MCF 10A (cell line): ENCODE data around the gene HIGD2A. TPM values are rescaled to one million over a fixed set of nuclear protein-coding genes. Genes with fewer than 3 reads are reported as not detected.
A peak's percentile ranks its signal among the peaks of the same experiment; 100 is the strongest.

Experiments
- BruUV-seq: library from RNA; stranded (reverse); fragments of 400-500 nt; replicated peaks from 2 replicates; lab custom pipeline; 2021; lab: Mats Ljungman, UMichigan
- CTCF ChIA-PET: fragments of 300-600 bp; sonication (Branson Sonifier 250); formaldehyde crosslinking; extraction: SDS; loops from one replicate; lab custom pipeline; 2021; ENCODE audit warnings: antibody characterized with exemption, inconsistent platforms; lab: Yijun Ruan, JAX
- POLR2A ChIA-PET: fragments of 300-600, 350-650 bp; sonication (Branson Sonifier 250); formaldehyde crosslinking; extraction: SDS; loops from one replicate; lab custom pipeline; 2020; ENCODE audit warnings: antibody characterized with exemption, inconsistent platforms; lab: Yijun Ruan, JAX
- DNase-seq: peaks from one replicate; pipeline ENCODE4 v3.0.0-alpha.2; 2018; ENCODE audit not compliant: unreplicated experiment
- H3K27ac Mint-ChIP-seq: one replicate; pipeline ENCODE4 v1.8.0; 2022; ENCODE audit warnings: mild to moderate bottlenecking, low read depth, mixed read lengths; ENCODE audit not compliant: unreplicated experiment
- H3K27me3 Mint-ChIP-seq: one replicate; pipeline ENCODE4 v1.8.0; 2022; ENCODE audit warnings: mixed read lengths; ENCODE audit not compliant: insufficient read depth, unreplicated experiment
- H3K36me3 Mint-ChIP-seq: one replicate; pipeline ENCODE4 v1.8.0; 2022; ENCODE audit warnings: mild to moderate bottlenecking, moderate library complexity, mixed read lengths; ENCODE audit not compliant: insufficient read depth, unreplicated experiment
- H3K4me1 Mint-ChIP-seq: one replicate; pipeline ENCODE4 v1.8.0; 2022; ENCODE audit warnings: mixed read lengths; ENCODE audit not compliant: insufficient read depth, unreplicated experiment
- H3K4me3 Mint-ChIP-seq: one replicate; pipeline ENCODE4 v1.8.0; 2022; ENCODE audit warnings: mild to moderate bottlenecking, moderate library complexity, mixed read lengths; ENCODE audit not compliant: unreplicated experiment
- H3K9me3 Mint-ChIP-seq: one replicate; pipeline ENCODE4 v1.8.0; 2022; ENCODE audit warnings: mixed read lengths; ENCODE audit not compliant: unreplicated experiment
- CTCF ChIP-seq: fragments of 200-600 bp; IDR thresholded peaks from one replicate; pipeline ENCODE4 v1.8.0; 2022; ENCODE audit warnings: antibody characterized with exemption, mild to moderate bottlenecking; ENCODE audit not compliant: unreplicated experiment
- intact Hi-C: fragments of 100-400 bp; cut with micrococcal nuclease; formaldehyde crosslinking; loops from 2 replicates; pipeline ENCODE4 v1.14.1; 2022
- total RNA-seq: library from RNA; stranded (reverse); gene quantifications from 2 replicates; pipeline ENCODE4 v1.2.3, GENCODE V29; 2022

HIGD2A gene
- total RNA-seq, 1 experiment from 2014 or later, result 196 TPM

DNA sequence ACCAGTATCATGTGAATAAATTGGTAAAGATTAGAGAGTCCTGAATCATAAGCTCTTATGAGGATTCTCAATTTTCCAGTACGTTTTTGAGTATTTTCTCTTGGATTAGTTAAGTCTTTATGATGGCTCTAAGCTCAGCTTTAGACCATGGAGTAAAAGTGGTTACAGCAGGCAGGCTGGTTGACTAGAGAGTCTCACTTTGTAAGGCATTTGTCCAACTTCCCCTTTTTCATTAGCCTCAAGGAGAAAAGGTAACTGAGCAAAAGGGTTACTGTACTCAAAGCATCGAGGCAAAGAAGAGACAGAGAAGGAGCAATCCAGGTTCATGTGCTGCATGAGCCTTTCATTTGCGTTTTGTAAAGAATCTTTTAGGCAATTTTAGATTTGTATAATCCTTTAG lies 8.7 kb upstream of the HIGD2A start:
- Mint-ChIP-seq H3K36me3 (peaks cover 60% of the 10 kb centered on the region), H3K9me3 (no peaks in the 10 kb centered on the region), H3K4me3 (no peak overlapping the region), H3K27me3 (no peaks in the 10 kb centered on the region), H3K27ac (no peak overlapping the region), H3K4me1 (no peaks in the 10 kb centered on the region)
- DNase-seq, result no peak
- TF ChIP-seq CTCF, result no peak
- no TSS peak for BruUV-seq
- CTCF ChIA-PET, result interaction anchor here (0.6 kb wide), 1 partner anchor 32 kb away, joined by 3 read pairs; no protein-coding TSS in a partner anchor
- POLR2A ChIA-PET, result interaction anchor here (1.7 kb wide), 1 partner anchor 8 kb away, joined by 4 read pairs; the partner anchor contains the start of genes HIGD2A and NOP16
- intact Hi-C loops, result loop anchor here (10.0 kb wide), 1 partner anchor 565 kb away; no protein-coding TSS in a partner anchor

DNA sequence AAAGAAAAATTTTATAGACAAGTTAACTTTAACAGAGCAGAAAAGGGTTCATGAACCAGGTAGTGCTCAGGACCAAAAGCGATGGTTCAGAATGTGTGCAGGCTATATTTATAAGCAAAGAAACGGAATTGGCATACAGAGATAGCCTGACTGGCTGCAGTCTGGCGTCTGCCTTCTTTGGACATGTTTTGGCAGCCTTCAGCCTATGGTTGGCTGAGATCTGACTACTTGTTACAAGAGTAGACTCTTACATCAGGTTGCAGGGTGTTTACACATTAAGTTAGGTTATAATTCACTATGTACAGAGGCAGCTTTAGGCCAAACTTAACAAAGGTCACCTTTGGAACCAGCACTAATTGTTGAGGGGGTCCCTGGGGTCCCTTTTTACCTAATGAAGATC lies 7.1 kb upstream of the HIGD2A start:
- Mint-ChIP-seq H3K27me3 (no peaks in the 10 kb centered on the region), H3K4me3 (no peak overlapping the region), H3K27ac (no peak overlapping the region), H3K36me3 (peaks cover 74% of the 10 kb centered on the region), H3K4me1 (peaks cover 12% of the 10 kb centered on the region), H3K9me3 (no peaks in the 10 kb centered on the region)
- DNase-seq, result no peak
- intact Hi-C loops, result loop anchor here (10.0 kb wide), 1 partner anchor 567 kb away; no protein-coding TSS in a partner anchor
- ChIA-PET POLR2A (no interaction called here), CTCF (interaction anchor here (0.8 to 1.0 kb wide), 2 partner anchors 20 to 24 kb away, joined by 3 to 4 read pairs; partner anchors contain the start of gene KIAA1191)
- BruUV-seq, result no TSS peak
- no peak for TF ChIP-seq CTCF

DNA sequence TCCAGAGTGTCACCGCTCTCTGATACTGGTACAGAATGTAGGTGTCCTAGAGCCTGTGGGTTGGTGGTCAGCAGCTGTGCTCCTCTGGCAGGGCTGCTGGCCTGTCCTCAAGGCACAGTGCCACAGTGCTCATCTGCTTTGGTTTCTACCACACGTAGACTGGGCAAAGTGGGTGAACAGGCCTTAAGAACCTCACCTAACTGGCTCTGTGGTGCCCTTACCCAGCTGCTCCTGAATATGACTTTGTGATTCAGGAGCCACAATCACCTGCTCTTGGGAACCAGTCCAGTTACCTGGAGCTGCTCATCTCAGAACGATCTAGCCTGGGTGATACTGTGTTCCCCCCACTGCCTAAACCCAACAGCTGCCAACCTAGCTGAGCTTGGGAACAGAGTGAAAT lies 6.6 kb upstream of the HIGD2A start:
- no TSS peak for BruUV-seq

GRCh38 chr5:176382721-176383120 lies 5.8 kb upstream of the HIGD2A start:
- no TSS peak for BruUV-seq
- peaks cover 22% of the 10 kb centered on the region for H3K4me1 Mint-ChIP-seq
- ChIA-PET POLR2A (no interaction called here), CTCF (no interaction called here)
- H3K27ac Mint-ChIP-seq, result no peak overlapping the region
- intact Hi-C loops, result loop anchor here (10.0 kb wide), 1 partner anchor 568 kb away; no protein-coding TSS in a partner anchor
- no peaks in the 10 kb centered on the region for H3K27me3 Mint-ChIP-seq
- no peak for DNase-seq
- no peak overlapping the region for H3K4me3 Mint-ChIP-seq
- TF ChIP-seq CTCF, result no peak
- H3K36me3 Mint-ChIP-seq, result peaks cover 87% of the 10 kb centered on the region
- no peaks in the 10 kb centered on the region for H3K9me3 Mint-ChIP-seq

More for the DNA sequence above, 6.6 kb upstream of the HIGD2A start:
- ChIA-PET POLR2A (no interaction called here), CTCF (interaction anchor here (0.8 kb wide), 1 partner anchor 21 kb away, joined by 4 read pairs; the partner anchor contains the start of gene KIAA1191)
- Mint-ChIP-seq H3K27ac (peak overlapping the region; percentile 31), H3K36me3 (peaks cover 80% of the 10 kb centered on the region), H3K4me3 (no peak overlapping the region), H3K4me1 (peaks cover 18% of the 10 kb centered on the region), H3K27me3 (no peaks in the 10 kb centered on the region), H3K9me3 (no peaks in the 10 kb centered on the region)
- no peak for TF ChIP-seq CTCF
- intact Hi-C loops, result loop anchor here (10.0 kb wide), 1 partner anchor 567 kb away; no protein-coding TSS in a partner anchor
- DNase-seq, result no peak
